Panc1 (cell line): ENCODE measurements around the gene NRP2. TPM values are rescaled to one million over a fixed set of nuclear protein-coding genes. Genes with fewer than 3 reads are reported as not detected.

Experiments used
- ATAC-seq: fragments of 200-7000 bp; cut with Tn5 transposase; 2 replicates; pipeline ENCODE4 v1.9.1; 2020; ENCODE audit warnings: mild to moderate bottlenecking, moderate library complexity
- BruUV-seq: library from RNA; stranded (reverse); fragments of 400-500 nt; replicated peaks from 2 replicates; lab custom pipeline; 2021; lab: Mats Ljungman, UMichigan
- CTCF ChIA-PET: fragments of 300-600 bp; sonication (Branson Sonifier 250); formaldehyde crosslinking; loops from one replicate; lab custom pipeline; 2022; ENCODE audit warnings: antibody characterized with exemption; lab: Charles Lee
- POLR2A ChIA-PET: fragments of 300-600 bp; sonication (Branson Sonifier 250); formaldehyde crosslinking; loops from one replicate; lab custom pipeline; 2022; ENCODE audit warnings: antibody characterized with exemption; lab: Charles Lee
- DNase-seq: peaks from one replicate; pipeline ENCODE4 v3.0.0-alpha.2; 2010; ENCODE audit warnings: low read depth, low spot score
- H3K27ac ChIP-seq: 2 replicates; pipeline ENCODE4 v1.5.1; 2011; ENCODE audit warnings: mild to moderate bottlenecking, low read length, inconsistent platforms
- H3K27me3 ChIP-seq: fragments of 200-500 bp; sonication (Bioruptor generic); 2 replicates; pipeline ENCODE4 v1.6.0; 2014; ENCODE audit warnings: low read length, inconsistent platforms; ENCODE audit not compliant: control insufficient read depth, insufficient read depth
- H3K36me3 ChIP-seq: fragments of 200-500 bp; sonication (Bioruptor generic); 2 replicates; pipeline ENCODE4 v1.5.1; 2014; ENCODE audit warnings: inconsistent platforms, mild to moderate bottlenecking, low read length, moderate library complexity; ENCODE audit not compliant: control insufficient read depth, insufficient read depth
- H3K4me1 ChIP-seq: 2 replicates; pipeline ENCODE4 v1.5.1; 2011; ENCODE audit warnings: inconsistent platforms, mild to moderate bottlenecking, low read length, moderate library complexity; ENCODE audit not compliant: control insufficient read depth, insufficient read depth
- H3K4me3 ChIP-seq, 2 experiments: 2 replicates each; pipeline ENCODE4 v1.5.1; 2011 to 2012; ENCODE audit warnings: low read depth in 2 of 2, low read length in 2 of 2, mild to moderate bottlenecking in 2 of 2, inconsistent platforms in 1 of 2, moderate library complexity in 1 of 2
- H3K9me3 ChIP-seq: fragments of 200-500 bp; sonication (Bioruptor generic); 2 replicates; pipeline ENCODE4 v1.5.1; 2014; ENCODE audit warnings: low read depth, mild to moderate bottlenecking, inconsistent platforms, low read length, moderate library complexity; ENCODE audit not compliant: control insufficient read depth, insufficient read depth
- CTCF ChIP-seq: fragments of 450-650 bp; IDR thresholded peaks from 2 replicates; pipeline ENCODE4 v1.5.1; 2017; ENCODE audit warnings: mild to moderate bottlenecking
- POLR2AphosphoS5 ChIP-seq: IDR thresholded peaks from 2 replicates; pipeline ENCODE4 v1.6.1; 2012; ENCODE audit warnings: mild to moderate bottlenecking, low read depth, low read length, moderate library complexity
- REST ChIP-seq, 2 experiments: IDR thresholded peaks; 2 replicates each; pipeline ENCODE4 v1.6.1; 2011 to 2012; ENCODE audit warnings: low read depth in 2 of 2, control low read depth in 1 of 2, low read length in 1 of 2, mild to moderate bottlenecking in 1 of 2, moderate library complexity in 1 of 2; ENCODE audit not compliant: insufficient read depth in 1 of 2
- SIN3A ChIP-seq: IDR thresholded peaks from 2 replicates; pipeline ENCODE4 v1.6.1; 2012; ENCODE audit warnings: low read depth, mild to moderate bottlenecking, low read length, moderate library complexity, borderline replicate concordance; ENCODE audit not compliant: insufficient read depth
- TCF7L2 ChIP-seq: IDR thresholded peaks from 2 replicates; pipeline ENCODE4 v1.6.1; 2011; ENCODE audit warnings: mild to moderate bottlenecking, low read depth, low read length, inconsistent platforms
- in situ Hi-C: cut with HindIII; loops from 2 replicates; pipeline ENCODE4 v1.10.0; 2016; ENCODE audit warnings: low sequenced_read_pairs, low pct_unique_long_range_greater_than_20kb
- intact Hi-C: fragments of 100-400 bp; cut with micrococcal nuclease; formaldehyde crosslinking; loops from one replicate; pipeline ENCODE4 v1.10.0; 2022; ENCODE audit not compliant: unreplicated experiment
- total RNA-seq: library from RNA; stranded (reverse); gene quantifications from one replicate; pipeline ENCODE4 v1.2.1, GENCODE V29; 2021; ENCODE audit not compliant: unreplicated experiment

Gene NRP2
- total RNA-seq, 1 experiment from 2014 or later, result 6.7 TPM

DNA sequence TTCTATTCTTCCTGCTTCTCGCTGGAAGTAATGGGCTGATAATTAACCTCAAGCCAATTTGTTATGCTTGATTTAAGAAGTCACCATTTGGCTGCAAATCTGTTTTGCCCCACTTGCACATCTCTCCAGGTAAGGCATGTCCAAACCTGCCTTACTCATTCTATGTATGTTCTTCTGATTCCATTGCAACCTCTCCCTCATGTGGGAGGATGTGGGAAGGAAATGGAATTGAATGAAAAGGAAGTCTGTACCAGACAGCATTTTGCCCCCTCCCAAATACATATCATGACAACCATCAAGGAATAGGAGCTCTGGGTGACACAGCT is 131.7 kb downstream of the NRP2 start:
- Histone ChIP-seq H3K36me3 (no peaks in the 10 kb centered on the region), H3K9me3 (no peaks in the 10 kb centered on the region), H3K27ac (no peak overlapping the region), H3K27me3 (peaks cover 5% of the 10 kb centered on the region), H3K4me3 (no peak overlapping the region), H3K4me1 (no peaks in the 10 kb centered on the region)
- in situ Hi-C loops, result no loop called here
- no peak for DNase-seq
- ChIA-PET CTCF (no interaction called here), POLR2A (interaction anchor here (0.8 kb wide), 1 partner anchor 11 kb away, joined by 3 read pairs; no protein-coding TSS in a partner anchor)
- TF ChIP-seq TCF7L2 (no peak), SIN3A (no peak), POLR2AphosphoS5 (no peak), CTCF (no peak), REST (IDR thresholded peaks at IDR 0.05; ENCODE audit: insufficient read depth in 1 of 2, low read depth in 2 of 2, low read length in 1 of 2) (no peak)
- BruUV-seq, result no TSS peak
- no peak for ATAC-seq
- intact Hi-C loops, result loop anchor here (5.0 kb wide), 1 partner anchor 47 kb away; no protein-coding TSS in a partner anchor

GRCh38 chr2:205815673-205816072 is 133.4 kb downstream of the NRP2 start:
- no peak overlapping the region for H3K4me3 ChIP-seq
- H3K4me1 ChIP-seq, result no peaks in the 10 kb centered on the region
- ChIA-PET CTCF (no interaction called here), POLR2A (no interaction called here)
- intact Hi-C loops (no loop called here), in situ Hi-C loops (no loop called here)
- no TSS peak for BruUV-seq
- TF ChIP-seq SIN3A, result no peak
- TF ChIP-seq TCF7L2, result no peak
- TF ChIP-seq REST (IDR thresholded peaks at IDR 0.05; ENCODE audit: insufficient read depth in 1 of 2, low read depth in 2 of 2, low read length in 1 of 2), result no peak
- no peak for TF ChIP-seq CTCF
- TF ChIP-seq POLR2AphosphoS5, result no peak
- DNase-seq (no peak), ATAC-seq (no peak)
- peaks cover 5% of the 10 kb centered on the region for H3K27me3 ChIP-seq
- no peaks in the 10 kb centered on the region for H3K9me3 ChIP-seq
- H3K27ac ChIP-seq, result no peak overlapping the region
- H3K36me3 ChIP-seq, result no peaks in the 10 kb centered on the region
